Endothelial cell of umbilical vein (primary cell): ENCODE data around the gene GRM5. TPM values are rescaled to one million over a fixed set of nuclear protein-coding genes. Genes with fewer than 3 reads are reported as not detected.

Experiments used
- BruUV-seq: library from RNA; stranded (reverse); fragments of 400-500 nt; replicated peaks from 2 replicates; lab custom pipeline; 2021; lab: Mats Ljungman, UMichigan
- CTCF ChIA-PET: fragments of 300-600, 350-600 bp; sonication (Branson Sonifier 250); formaldehyde crosslinking; loops from one replicate; lab custom pipeline; 2021; ENCODE audit warnings: antibody characterized with exemption, inconsistent platforms; lab: Charles Lee
- POLR2A ChIA-PET: fragments of 300-600, 350-600 bp; sonication (Branson Sonifier 250); formaldehyde crosslinking; loops from one replicate; lab custom pipeline; 2021; ENCODE audit warnings: antibody characterized with exemption, inconsistent platforms; lab: Charles Lee
- DNase-seq: peaks from one replicate; pipeline ENCODE4 v3.0.0-alpha.2; 2011; ENCODE audit warnings: low read depth, low spot score
- FAIRE-seq: peaks from 2 replicates; lab custom pipeline; 2011; peaks lifted over from hg19 to GRCh38; lab: Jason Lieb, UNC
- H2AFZ ChIP-seq: 2 replicates; pipeline ENCODE4 v1.6.0; 2012; ENCODE audit warnings: low read depth, low read length, control low read depth, inconsistent platforms
- H3K27ac ChIP-seq: 2 replicates; pipeline ENCODE4 v1.5.1; 2011; ENCODE audit warnings: low read depth, mild to moderate bottlenecking, control low read depth, low read length, moderate library complexity; ENCODE audit not compliant: insufficient read depth
- H3K27me3 ChIP-seq, 2 experiments: 2 replicates each; pipeline versions ENCODE4 v1.6.0 to v1.6.1; 2011; ENCODE audit warnings: low read length in 2 of 2, mixed read lengths in 1 of 2; ENCODE audit not compliant: control insufficient read depth in 2 of 2, insufficient read depth in 2 of 2
- H3K36me3 ChIP-seq, 2 experiments: 2 replicates in 1 of 2; 3 replicates in 1 of 2; pipeline ENCODE4 v1.5.1; 2011; ENCODE audit warnings: low read length in 2 of 2, mild to moderate bottlenecking in 1 of 2, moderate library complexity in 1 of 2; ENCODE audit not compliant: control insufficient read depth in 2 of 2, insufficient read depth in 2 of 2; ENCODE audit errors: extremely low read depth in 1 of 2
- H3K4me1 ChIP-seq: 3 replicates; pipeline ENCODE4 v1.5.1; 2011; ENCODE audit warnings: mild to moderate bottlenecking, low read length; ENCODE audit not compliant: control insufficient read depth, insufficient read depth; ENCODE audit errors: extremely low read depth
- H3K4me2 ChIP-seq: 2 replicates; pipeline ENCODE4 v1.6.1; 2011; ENCODE audit warnings: low read length, control low read depth, mixed read lengths; ENCODE audit not compliant: insufficient read depth
- H3K4me3 ChIP-seq, 3 experiments: fragments of 200-600 bp in 1 of 3; sonication (generic), shearing (Covaris generic) in 1 of 3; replicated peaks in 1 of 3; 2 replicates each; pipeline ENCODE4 v1.5.1; 2011 to 2016; ENCODE audit warnings: control low read depth in 3 of 3, low read length in 3 of 3, mild to moderate bottlenecking in 2 of 3, inconsistent platforms in 1 of 3, low read depth in 1 of 3, moderate library complexity in 1 of 3; ENCODE audit not compliant: insufficient read depth in 1 of 3
- H3K79me2 ChIP-seq: 2 replicates; pipeline ENCODE4 v1.6.0; 2012; ENCODE audit warnings: low read length, inconsistent platforms; ENCODE audit not compliant: control insufficient read depth, insufficient read depth
- H3K9ac ChIP-seq: replicated peaks from 2 replicates; pipeline ENCODE3; 2011; ENCODE audit warnings: low read length, control low read depth; ENCODE audit not compliant: insufficient read depth; ENCODE audit errors: extremely low read depth
- H3K9me1 ChIP-seq: replicated peaks from 3 replicates; pipeline ENCODE4 v1.6.0; 2011; ENCODE audit warnings: mild to moderate bottlenecking, low read length; ENCODE audit not compliant: control insufficient read depth, insufficient read depth; ENCODE audit errors: extremely low read depth
- H3K9me3 ChIP-seq: replicated peaks from 2 replicates; pipeline ENCODE4 v1.5.1; 2012; ENCODE audit warnings: low read length, inconsistent platforms; ENCODE audit not compliant: control insufficient read depth, insufficient read depth
- H4K20me1 ChIP-seq: replicated peaks from 2 replicates; pipeline ENCODE3; 2011; ENCODE audit warnings: mild to moderate bottlenecking, low read length; ENCODE audit not compliant: control insufficient read depth, insufficient read depth; ENCODE audit errors: extremely low read depth
- CTCF ChIP-seq, 2 donors: IDR thresholded peaks; 1 replicate in 1 of 2; 2 replicates in 1 of 2; pipeline ENCODE4 v1.5.1; 2011; ENCODE audit warnings: low read length in 2 of 2, mild to moderate bottlenecking in 2 of 2, moderate library complexity in 2 of 2, control low read depth in 1 of 2, inconsistent platforms in 1 of 2, low read depth in 1 of 2; ENCODE audit not compliant: insufficient read depth in 1 of 2; ENCODE audit errors: extremely low read depth in 1 of 2
- EZH2 ChIP-seq: IDR thresholded peaks from 2 replicates; pipeline ENCODE4 v1.6.1; 2012; ENCODE audit warnings: borderline replicate concordance, low read depth, mild to moderate bottlenecking, moderate library complexity, low read length, inconsistent platforms; ENCODE audit not compliant: severe bottlenecking
- FOS ChIP-seq: IDR thresholded peaks from 2 replicates; pipeline ENCODE4 v1.6.1; 2011; ENCODE audit warnings: mild to moderate bottlenecking, low read length, moderate library complexity, borderline replicate concordance; ENCODE audit not compliant: insufficient read depth
- GATA2 ChIP-seq: IDR thresholded peaks from 2 replicates; pipeline ENCODE4 v1.7.0; 2011; ENCODE audit warnings: low read depth, mild to moderate bottlenecking, moderate library complexity, mixed read lengths, low read length; ENCODE audit not compliant: insufficient read length, insufficient read depth
- JUN ChIP-seq: IDR thresholded peaks from 2 replicates; pipeline ENCODE4 v1.6.1; 2011; ENCODE audit warnings: borderline replicate concordance, low read depth; ENCODE audit not compliant: insufficient read length, insufficient read depth
- MYC ChIP-seq: IDR thresholded peaks from one replicate; pipeline ENCODE4 v1.6.1; 2011; ENCODE audit warnings: mild to moderate bottlenecking, low read depth, low read length
- POLR2A ChIP-seq: IDR thresholded peaks from 2 replicates; pipeline ENCODE4 v1.6.1; 2012; ENCODE audit warnings: low read depth, mild to moderate bottlenecking, control low read depth, low read length
- POLR2AphosphoS5 ChIP-seq: IDR thresholded peaks from 2 replicates; pipeline ENCODE4 v1.6.1; 2012; ENCODE audit warnings: low read depth, mild to moderate bottlenecking, control low read depth, low read length, moderate library complexity; ENCODE audit not compliant: insufficient read depth
- dilution Hi-C: fragments of 300-500 bp; cut with MboI; formaldehyde crosslinking; loops from one replicate; pipeline ENCODE4 v1.15.0; 2019; ENCODE audit warnings: low sequenced_read_pairs; ENCODE audit not compliant: extremely low pct_ligation_motif_present
- intact Hi-C: fragments of 100-400 bp; cut with micrococcal nuclease; formaldehyde crosslinking; loops from one replicate; pipeline ENCODE4 v1.10.0; 2022
- polyA plus RNA-seq, 4 experiments: library from polyadenylated mRNA; depleted of rRNA in 3 of 4; stranded (reverse) in 3 of 4; unstranded in 1 of 4; fragments of >200 nt; gene quantifications; 2 replicates each; pipeline versions ENCODE4 v1.2.1 to v1.2.3, GENCODE V29; 2011 to 2012; ENCODE audit warnings: missing spikeins in 1 of 4
- total RNA-seq: library from RNA; stranded (reverse); gene quantifications from 2 replicates; pipeline ENCODE4 v1.2.3, GENCODE V29; 2021
- TF ChIP-seq, protein P1 (sequence below): IDR thresholded peaks from 2 replicates; pipeline ENCODE4 v1.6.1; 2011; ENCODE audit not compliant: insufficient read depth, insufficient read length

Gene GRM5
- total and polyA plus RNA-seq, 2 donors (not counting 3 experiments of a cell fraction or from before 2014, with no cell fraction given): 0.10 to 0.11 TPM

DNA sequence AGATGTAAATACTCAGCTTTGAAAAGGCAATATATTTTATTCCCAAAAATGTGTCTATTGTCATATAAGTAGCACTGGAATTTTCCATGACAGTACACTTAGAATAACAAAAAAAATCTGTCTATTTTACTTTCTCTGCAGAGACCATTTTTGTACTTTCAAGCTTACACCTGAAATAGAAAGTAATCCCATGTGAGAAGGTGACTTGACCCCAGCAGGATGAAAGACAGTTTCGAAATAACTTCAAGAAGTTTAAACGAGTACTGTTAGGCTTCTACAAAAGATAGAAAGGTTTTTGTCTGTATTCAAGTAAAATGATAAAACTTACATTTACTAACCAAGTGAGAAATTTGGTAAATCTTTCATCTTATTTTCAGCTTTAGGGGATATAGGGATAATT lies 468.4 kb downstream of the GRM5 start:
- intact Hi-C loops (no loop called here), dilution Hi-C loops (no loop called here)
- DNase-seq: no peak
- Histone ChIP-seq H3K9me3 (no peaks in the 10 kb centered on the region), H3K36me3 (no peaks in the 10 kb centered on the region), H3K9ac (no peak overlapping the region), H3K27ac (no peak overlapping the region), H3K4me2 (no peak overlapping the region), H3K4me3 (no peak overlapping the region), H4K20me1 (no peaks in the 10 kb centered on the region), H3K9me1 (no peaks in the 10 kb centered on the region), H3K79me2 (no peaks in the 10 kb centered on the region), H3K4me1 (no peaks in the 10 kb centered on the region), H3K27me3 (no peaks in the 10 kb centered on the region), H2AFZ (no peak overlapping the region)
- CTCF ChIA-PET: interaction anchor here (0.8 to 1.0 kb wide), 2 partner anchors 11 to 21 kb away, joined by 3 to 4 read pairs; no protein-coding TSS in a partner anchor
- peak; percentile 49 for FAIRE-seq
- POLR2A ChIA-PET: no interaction called here
- no TSS peak for BruUV-seq
- no peak for TF ChIP-seq POLR2AphosphoS5
- no peak for TF ChIP-seq JUN
- TF ChIP-seq, protein P1, sequence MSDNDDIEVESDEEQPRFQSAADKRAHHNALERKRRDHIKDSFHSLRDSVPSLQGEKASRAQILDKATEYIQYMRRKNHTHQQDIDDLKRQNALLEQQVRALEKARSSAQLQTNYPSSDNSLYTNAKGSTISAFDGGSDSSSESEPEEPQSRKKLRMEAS: no peak
- no peak for TF ChIP-seq MYC
- no peak for TF ChIP-seq FOS
- TF ChIP-seq GATA2: no peak
- TF ChIP-seq POLR2A: no peak
- TF ChIP-seq CTCF (IDR thresholded peaks at IDR 0.05; ENCODE audit: extremely low read depth in 1 of 2, insufficient read depth in 1 of 2, low read depth in 1 of 2, low read length in 2 of 2): no peak
- no peak for TF ChIP-seq EZH2
